Measurements from ENCODE around the gene GAPVD1. TPM values are rescaled to one million over a fixed set of nuclear protein-coding genes. Genes with fewer than 3 reads are reported as not detected.
"Not testable (repeated sequence)": the region's sequence is repeated elsewhere in the genome, so short reads cannot be mapped to it uniquely, and the experiment has no call there.

The GAPVD1 gene
- total RNA-seq, 1 experiment from 2014 or later: 66.2 TPM

GRCh38 chr9:125218621-125219020 lies 43.0 kb upstream of the GAPVD1 start:
- H3K4me3 Mint-ChIP-seq (ENCODE audit: unreplicated experiment): no peak overlapping the region
- no peaks in the 10 kb centered on the region for H3K9me3 Mint-ChIP-seq (ENCODE audit: unreplicated experiment)
- no peaks in the 10 kb centered on the region for H3K36me3 ChIP-seq (ENCODE audit: control insufficient read depth, insufficient read depth, low read length)
- POLR2A ChIA-PET: no interaction called here
- H3K27me3 Mint-ChIP-seq (ENCODE audit: insufficient read depth, unreplicated experiment): no peaks in the 10 kb centered on the region
- intact Hi-C loops (cut with micrococcal nuclease; ENCODE audit: unreplicated experiment): no loop called here
- peaks cover 34% of the 10 kb centered on the region for H3K36me3 Mint-ChIP-seq (ENCODE audit: insufficient read depth, unreplicated experiment)
- TF ChIP-seq CTCF (IDR thresholded peaks at IDR 0.05; ENCODE audit: insufficient read depth in 1 of 2, low read depth in 1 of 2, low read length in 1 of 2, severe bottlenecking in 1 of 2, unreplicated experiment in 1 of 2): no peak
- H3K27me3 ChIP-seq (replicated peaks; ENCODE audit: control insufficient read depth, insufficient read depth, low read length): no peaks in the 10 kb centered on the region
- no peaks in the 10 kb centered on the region for H3K9me3 ChIP-seq
- H3K27ac Mint-ChIP-seq (ENCODE audit: unreplicated experiment): no peak overlapping the region
- no TSS peak for BruUV-seq (replicated peaks)
- no peaks in the 10 kb centered on the region for H3K4me1 ChIP-seq
- CTCF ChIA-PET: no interaction called here
- H3K4me1 Mint-ChIP-seq (ENCODE audit: low read depth, unreplicated experiment): no peaks in the 10 kb centered on the region
- DNase-seq: no peak
- H3K4me3 ChIP-seq (ENCODE audit: low read depth, low read length): no peak overlapping the region

- H3K27me3 Mint-ChIP-seq (ENCODE audit: insufficient read depth, unreplicated experiment); H3K27me3 ChIP-seq (replicated peaks; ENCODE audit: control insufficient read depth, insufficient read depth, low read length); H3K4me1 ChIP-seq; H3K9me3 Mint-ChIP-seq (ENCODE audit: unreplicated experiment); intact Hi-C loops (cut with micrococcal nuclease; ENCODE audit: unreplicated experiment); H3K9me3 ChIP-seq; H3K4me1 Mint-ChIP-seq (ENCODE audit: low read depth, unreplicated experiment); H3K27ac Mint-ChIP-seq (ENCODE audit: unreplicated experiment); BruUV-seq (replicated peaks); H3K4me3 ChIP-seq (ENCODE audit: low read depth, low read length); CTCF ChIA-PET; DNase-seq; H3K36me3 ChIP-seq (ENCODE audit: control insufficient read depth, insufficient read depth, low read length); H3K4me3 Mint-ChIP-seq (ENCODE audit: unreplicated experiment); POLR2A ChIA-PET: not testable (repeated sequence)
- peaks cover 27% of the 10 kb centered on the region for H3K36me3 Mint-ChIP-seq (ENCODE audit: insufficient read depth, unreplicated experiment)
These were observed 36.8 kb upstream of the GAPVD1 start for GRCh38 chr9:125224858-125225257.

- peaks cover 20% of the 10 kb centered on the region for H3K36me3 Mint-ChIP-seq (ENCODE audit: insufficient read depth, unreplicated experiment)
- no peaks in the 10 kb centered on the region for H3K4me1 ChIP-seq
- H3K27me3 Mint-ChIP-seq (ENCODE audit: insufficient read depth, unreplicated experiment): no peaks in the 10 kb centered on the region
- no peak for DNase-seq
- H3K4me1 Mint-ChIP-seq (ENCODE audit: low read depth, unreplicated experiment): no peaks in the 10 kb centered on the region
- no peaks in the 10 kb centered on the region for H3K27me3 ChIP-seq (replicated peaks; ENCODE audit: control insufficient read depth, insufficient read depth, low read length)
- H3K4me3 Mint-ChIP-seq (ENCODE audit: unreplicated experiment): no peak overlapping the region
- ChIA-PET CTCF (no interaction called here), POLR2A (interaction anchor here (0.6 kb wide), 1 partner anchor 14 kb away, joined by 3 read pairs; the partner anchor contains the start of gene HSPA5)
- no peak overlapping the region for H3K4me3 ChIP-seq (ENCODE audit: low read depth, low read length)
- H3K9me3 ChIP-seq: no peaks in the 10 kb centered on the region
- BruUV-seq (replicated peaks): no TSS peak
- intact Hi-C loops (cut with micrococcal nuclease; ENCODE audit: unreplicated experiment): no loop called here
- H3K36me3 ChIP-seq (ENCODE audit: control insufficient read depth, insufficient read depth, low read length): no peaks in the 10 kb centered on the region
- H3K9me3 Mint-ChIP-seq (ENCODE audit: unreplicated experiment): no peaks in the 10 kb centered on the region
- no peak overlapping the region for H3K27ac Mint-ChIP-seq (ENCODE audit: unreplicated experiment)
- TF ChIP-seq CTCF (IDR thresholded peaks at IDR 0.05; ENCODE audit: insufficient read depth in 1 of 2, low read depth in 1 of 2, low read length in 1 of 2, severe bottlenecking in 1 of 2, unreplicated experiment in 1 of 2): no peak
These were observed 33.9 kb upstream of the GAPVD1 start for GRCh38 chr9:125227761-125228160.

GRCh38 chr9:125233678-125234077 lies 27.9 kb upstream of the GAPVD1 start:
- ChIA-PET POLR2A (no interaction called here), CTCF (interaction anchor here (0.6 kb wide), 1 partner anchor 1548 kb away, joined by 6 read pairs; no protein-coding TSS in a partner anchor)
- no peak for DNase-seq
- Histone ChIP-seq H3K9me3 (no peaks in the 10 kb centered on the region), H3K4me1 (peaks cover 15% of the 10 kb centered on the region; the same call in 1 of the 2 replicates), H3K36me3 (ENCODE audit: control insufficient read depth, insufficient read depth, low read length) (no peaks in the 10 kb centered on the region), H3K4me3 (ENCODE audit: low read depth, low read length) (no peak overlapping the region), H3K27me3 (replicated peaks; ENCODE audit: control insufficient read depth, insufficient read depth, low read length) (no peaks in the 10 kb centered on the region)
- Mint-ChIP-seq H3K36me3 (ENCODE audit: insufficient read depth, unreplicated experiment) (peaks cover 65% of the 10 kb centered on the region), H3K27me3 (ENCODE audit: insufficient read depth, unreplicated experiment) (no peaks in the 10 kb centered on the region), H3K4me3 (ENCODE audit: unreplicated experiment) (no peak overlapping the region), H3K27ac (ENCODE audit: unreplicated experiment) (no peak overlapping the region), H3K4me1 (ENCODE audit: low read depth, unreplicated experiment) (peaks cover 14% of the 10 kb centered on the region), H3K9me3 (ENCODE audit: unreplicated experiment) (no peaks in the 10 kb centered on the region)
- intact Hi-C loops (cut with micrococcal nuclease; ENCODE audit: unreplicated experiment): no loop called here
- no TSS peak for BruUV-seq (replicated peaks)
- no peak for TF ChIP-seq CTCF (IDR thresholded peaks at IDR 0.05; ENCODE audit: insufficient read depth in 1 of 2, low read depth in 1 of 2, low read length in 1 of 2, severe bottlenecking in 1 of 2, unreplicated experiment in 1 of 2)

GRCh38 chr9:125234099-125234498 lies 27.5 kb upstream of the GAPVD1 start:
- peaks cover 69% of the 10 kb centered on the region for H3K36me3 Mint-ChIP-seq (ENCODE audit: insufficient read depth, unreplicated experiment)
- POLR2A ChIA-PET: not testable (repeated sequence)

More at GRCh38 chr9:125234099-125234498, 27.5 kb upstream of the GAPVD1 start:
- H3K9me3 Mint-ChIP-seq (ENCODE audit: unreplicated experiment); intact Hi-C loops (cut with micrococcal nuclease; ENCODE audit: unreplicated experiment); H3K4me3 Mint-ChIP-seq (ENCODE audit: unreplicated experiment); DNase-seq; H3K27ac Mint-ChIP-seq (ENCODE audit: unreplicated experiment); H3K27me3 ChIP-seq (replicated peaks; ENCODE audit: control insufficient read depth, insufficient read depth, low read length); H3K27me3 Mint-ChIP-seq (ENCODE audit: insufficient read depth, unreplicated experiment); H3K4me3 ChIP-seq (ENCODE audit: low read depth, low read length); H3K9me3 ChIP-seq; BruUV-seq (replicated peaks); H3K36me3 ChIP-seq (ENCODE audit: control insufficient read depth, insufficient read depth, low read length): not testable (repeated sequence)
- peaks cover 18% of the 10 kb centered on the region for H3K4me1 Mint-ChIP-seq (ENCODE audit: low read depth, unreplicated experiment)
- CTCF ChIA-PET: interaction anchor here (0.6 kb wide), 1 partner anchor 1547 kb away, joined by 6 read pairs; no protein-coding TSS in a partner anchor
- peaks cover 17% of the 10 kb centered on the region; the same call in 1 of the 2 replicates for H3K4me1 ChIP-seq
